Panc1 (cell line): ENCODE data around the gene MPZL1. TPM values are rescaled to one million over a fixed set of nuclear protein-coding genes. Genes with fewer than 3 reads are reported as not detected.

ENCODE experiments used
- ATAC-seq: fragments of 200-7000 bp; cut with Tn5 transposase; 2 replicates; pipeline ENCODE4 v1.9.1; 2020; ENCODE audit warnings: mild to moderate bottlenecking, moderate library complexity
- BruUV-seq: library from RNA; stranded (reverse); fragments of 400-500 nt; replicated peaks from 2 replicates; lab custom pipeline; 2021; lab: Mats Ljungman, UMichigan
- CTCF ChIA-PET: fragments of 300-600 bp; sonication (Branson Sonifier 250); formaldehyde crosslinking; loops from one replicate; lab custom pipeline; 2022; ENCODE audit warnings: antibody characterized with exemption; lab: Charles Lee
- POLR2A ChIA-PET: fragments of 300-600 bp; sonication (Branson Sonifier 250); formaldehyde crosslinking; loops from one replicate; lab custom pipeline; 2022; ENCODE audit warnings: antibody characterized with exemption; lab: Charles Lee
- DNase-seq: peaks from one replicate; pipeline ENCODE4 v3.0.0-alpha.2; 2010; ENCODE audit warnings: low read depth, low spot score
- H3K27ac ChIP-seq: 2 replicates; pipeline ENCODE4 v1.5.1; 2011; ENCODE audit warnings: mild to moderate bottlenecking, low read length, inconsistent platforms
- H3K27me3 ChIP-seq: fragments of 200-500 bp; sonication (Bioruptor generic); 2 replicates; pipeline ENCODE4 v1.6.0; 2014; ENCODE audit warnings: low read length, inconsistent platforms; ENCODE audit not compliant: control insufficient read depth, insufficient read depth
- H3K36me3 ChIP-seq: fragments of 200-500 bp; sonication (Bioruptor generic); 2 replicates; pipeline ENCODE4 v1.5.1; 2014; ENCODE audit warnings: inconsistent platforms, mild to moderate bottlenecking, low read length, moderate library complexity; ENCODE audit not compliant: control insufficient read depth, insufficient read depth
- H3K4me1 ChIP-seq: 2 replicates; pipeline ENCODE4 v1.5.1; 2011; ENCODE audit warnings: inconsistent platforms, mild to moderate bottlenecking, low read length, moderate library complexity; ENCODE audit not compliant: control insufficient read depth, insufficient read depth
- H3K4me3 ChIP-seq, 2 experiments: 2 replicates each; pipeline ENCODE4 v1.5.1; 2011 to 2012; ENCODE audit warnings: low read depth in 2 of 2, low read length in 2 of 2, mild to moderate bottlenecking in 2 of 2, inconsistent platforms in 1 of 2, moderate library complexity in 1 of 2
- H3K9me3 ChIP-seq: fragments of 200-500 bp; sonication (Bioruptor generic); 2 replicates; pipeline ENCODE4 v1.5.1; 2014; ENCODE audit warnings: low read depth, mild to moderate bottlenecking, inconsistent platforms, low read length, moderate library complexity; ENCODE audit not compliant: control insufficient read depth, insufficient read depth
- CTCF ChIP-seq: fragments of 450-650 bp; IDR thresholded peaks from 2 replicates; pipeline ENCODE4 v1.5.1; 2017; ENCODE audit warnings: mild to moderate bottlenecking
- POLR2AphosphoS5 ChIP-seq: IDR thresholded peaks from 2 replicates; pipeline ENCODE4 v1.6.1; 2012; ENCODE audit warnings: mild to moderate bottlenecking, low read depth, low read length, moderate library complexity
- REST ChIP-seq, 2 experiments: IDR thresholded peaks; 2 replicates each; pipeline ENCODE4 v1.6.1; 2011 to 2012; ENCODE audit warnings: low read depth in 2 of 2, control low read depth in 1 of 2, low read length in 1 of 2, mild to moderate bottlenecking in 1 of 2, moderate library complexity in 1 of 2; ENCODE audit not compliant: insufficient read depth in 1 of 2
- SIN3A ChIP-seq: IDR thresholded peaks from 2 replicates; pipeline ENCODE4 v1.6.1; 2012; ENCODE audit warnings: low read depth, mild to moderate bottlenecking, low read length, moderate library complexity, borderline replicate concordance; ENCODE audit not compliant: insufficient read depth
- TCF7L2 ChIP-seq: IDR thresholded peaks from 2 replicates; pipeline ENCODE4 v1.6.1; 2011; ENCODE audit warnings: mild to moderate bottlenecking, low read depth, low read length, inconsistent platforms
- in situ Hi-C: cut with HindIII; loops from 2 replicates; pipeline ENCODE4 v1.10.0; 2016; ENCODE audit warnings: low sequenced_read_pairs, low pct_unique_long_range_greater_than_20kb
- intact Hi-C: fragments of 100-400 bp; cut with micrococcal nuclease; formaldehyde crosslinking; loops from one replicate; pipeline ENCODE4 v1.10.0; 2022; ENCODE audit not compliant: unreplicated experiment
- total RNA-seq: library from RNA; stranded (reverse); gene quantifications from one replicate; pipeline ENCODE4 v1.2.1, GENCODE V29; 2021; ENCODE audit not compliant: unreplicated experiment

MPZL1 gene
- total RNA-seq, 1 experiment from 2014 or later, result 72.0 TPM

- intact Hi-C loops, result no loop called here
- in situ Hi-C loops, result no loop called here
- H3K9me3 ChIP-seq, result no peaks in the 10 kb centered on the region
- DNase-seq (no peak), ATAC-seq (no peak)
- no TSS peak for BruUV-seq
- no peaks in the 10 kb centered on the region; the same call in 1 of the 2 replicates for H3K4me1 ChIP-seq
- H3K27ac ChIP-seq, result no peak overlapping the region
- no peaks in the 10 kb centered on the region for H3K36me3 ChIP-seq
- TF ChIP-seq POLR2AphosphoS5 (no peak), SIN3A (no peak), TCF7L2 (no peak), REST (IDR thresholded peaks at IDR 0.05; ENCODE audit: insufficient read depth in 1 of 2, low read depth in 2 of 2, low read length in 1 of 2) (no peak), CTCF (no peak)
- ChIA-PET CTCF (no interaction called here), POLR2A (no interaction called here)
- peaks cover 16% of the 10 kb centered on the region for H3K27me3 ChIP-seq
- H3K4me3 ChIP-seq, result no peak overlapping the region
Measured at GRCh38 chr1:167701510-167701909, 20.3 kb upstream of the MPZL1 start.

- intact Hi-C loops, result no loop called here
- Histone ChIP-seq H3K9me3 (no peaks in the 10 kb centered on the region), H3K36me3 (no peaks in the 10 kb centered on the region), H3K27ac (no peak overlapping the region), H3K27me3 (peaks cover 16% of the 10 kb centered on the region), H3K4me3 (no peak overlapping the region), H3K4me1 (no peaks in the 10 kb centered on the region)
- POLR2A ChIA-PET, result no interaction called here
- CTCF ChIA-PET, result no interaction called here
- ATAC-seq, result no peak
- no TSS peak for BruUV-seq
- no peak for DNase-seq
- TF ChIP-seq REST (IDR thresholded peaks at IDR 0.05; ENCODE audit: insufficient read depth in 1 of 2, low read depth in 2 of 2, low read length in 1 of 2) (no peak), POLR2AphosphoS5 (no peak), SIN3A (no peak), TCF7L2 (no peak), CTCF (no peak)
- in situ Hi-C loops, result no loop called here
Measured at GRCh38 chr1:167703557-167703956, 18.2 kb upstream of the MPZL1 start.
